HG03439 (cell line): ENCODE data around the gene RAD51B.
"Not testable (repeated sequence)": the region's sequence is repeated elsewhere in the genome, so short reads cannot be mapped to it uniquely, and the experiment has no call there.

Source experiments
- ATAC-seq: cut with Tn5 transposase; IDR thresholded peaks from one replicate; pipeline ENCODE4 v1.9.1; 2021; ENCODE audit warnings: mild to moderate bottlenecking, moderate library complexity; ENCODE audit not compliant: unreplicated experiment

The RAD51B gene

GRCh38 chr14:68762953-68763764 lies 943.6 kb downstream of the RAD51B start:
- no peak for ATAC-seq

- not testable (repeated sequence) for ATAC-seq
These were observed 944.3 kb downstream of the RAD51B start for GRCh38 chr14:68763843-68764242.

- ATAC-seq, result no peak
These were observed 947.0 kb downstream of the RAD51B start for GRCh38 chr14:68766299-68767247.

GRCh38 chr14:68767248-68767645 lies 947.7 kb downstream of the RAD51B start:
- ATAC-seq, result no peak

- ATAC-seq, result no peak
These were observed 948.7 kb downstream of the RAD51B start for GRCh38 chr14:68768316-68768715.

GRCh38 chr14:68770051-68770450 lies 950.5 kb downstream of the RAD51B start:
- no peak for ATAC-seq

- no peak for ATAC-seq
These were observed 951.1 kb downstream of the RAD51B start for GRCh38 chr14:68770553-68771286.

- ATAC-seq, result no peak
These were observed 952.1 kb downstream of the RAD51B start for GRCh38 chr14:68771631-68772030.

- ATAC-seq, result no peak
These were observed 953.3 kb downstream of the RAD51B start for GRCh38 chr14:68772761-68773381.

GRCh38 chr14:68774771-68775613 lies 955.4 kb downstream of the RAD51B start:
- ATAC-seq, result no peak

- no peak for ATAC-seq
These were observed 956.1 kb downstream of the RAD51B start for GRCh38 chr14:68775614-68776126.

GRCh38 chr14:68777644-68778043 lies 958.1 kb downstream of the RAD51B start:
- ATAC-seq, result no peak
